ENCODE results near the gene PTX4. TPM values are rescaled to one million over a fixed set of nuclear protein-coding genes. Genes with fewer than 3 reads are reported as not detected.

PTX4 gene
- polyA plus RNA-seq, 3 donors = 0.19 TPM; not detected in 2

DNA sequence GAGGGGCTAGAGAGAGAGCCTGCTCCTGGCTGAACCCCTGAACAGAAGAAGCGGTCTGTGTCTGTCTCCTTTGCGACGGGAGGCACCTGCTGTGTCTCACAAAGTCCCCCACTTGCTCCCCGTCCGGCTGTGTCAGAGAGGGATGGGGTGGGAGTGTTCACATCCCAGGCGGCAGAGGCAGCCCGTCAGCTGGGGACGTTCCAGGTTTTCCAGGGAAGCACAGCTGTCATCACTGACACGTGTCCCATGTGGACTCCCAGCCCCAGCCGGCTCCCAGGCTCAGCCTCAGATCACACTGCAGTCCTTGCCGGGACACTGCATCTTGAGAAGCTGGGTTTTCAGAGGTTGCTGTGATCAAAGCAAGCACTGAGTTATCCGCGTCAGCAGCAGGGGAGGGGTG is 6.0 kb upstream of the PTX4 start:
- H3K4me2 ChIP-seq (replicated peaks; ENCODE audit: extremely low read depth, low read length, poor library complexity, severe bottlenecking) = no peak overlapping the region
- Mint-ChIP-seq H3K4me3 (peak overlapping the region in 1 of 2 donors; percentile 39), H3K27me3 (ENCODE audit: low read depth in 3 of 3) (peaks cover 0 to 2% (median 0%) of the 10 kb centered on the region in 3 donors), H3K4me1 (peaks cover 19% of the 10 kb centered on the region), H3K36me3 (peaks cover 22 to 50% of the 10 kb centered on the region in 2 donors), H3K9me3 (peaks cover 0 to 2% (median 0%) of the 10 kb centered on the region in 7 donors), H3K27ac (peak overlapping the region in 1 of 7 donors; percentile 61)
- no peaks in the 10 kb centered on the region for H3K9me3 ChIP-seq (replicated peaks in 1 of 2; ENCODE audit: control insufficient read depth in 1 of 2, insufficient read depth in 1 of 2, low read length in 2 of 2)
- no peak overlapping the region for H3K27ac ChIP-seq (ENCODE audit: low read depth in 1 of 2, low read length in 2 of 2)
- peak overlapping the region; percentile 86 for H3K9ac ChIP-seq (ENCODE audit: insufficient read depth, low read length, poor library complexity, severe bottlenecking)
- intact Hi-C loops (cut with micrococcal nuclease) = loop anchor here in 1 of 2 donors (5.0 kb wide), 1 partner anchor 72 kb away; the partner anchor contains the start of gene UQCC4
- peaks cover 22 to 27% of the 10 kb centered on the region in 2 donors for H3K4me1 ChIP-seq (ENCODE audit: control insufficient read depth in 1 of 2, insufficient read depth in 2 of 2, low read length in 2 of 2)
- TF ChIP-seq, protein P1, sequence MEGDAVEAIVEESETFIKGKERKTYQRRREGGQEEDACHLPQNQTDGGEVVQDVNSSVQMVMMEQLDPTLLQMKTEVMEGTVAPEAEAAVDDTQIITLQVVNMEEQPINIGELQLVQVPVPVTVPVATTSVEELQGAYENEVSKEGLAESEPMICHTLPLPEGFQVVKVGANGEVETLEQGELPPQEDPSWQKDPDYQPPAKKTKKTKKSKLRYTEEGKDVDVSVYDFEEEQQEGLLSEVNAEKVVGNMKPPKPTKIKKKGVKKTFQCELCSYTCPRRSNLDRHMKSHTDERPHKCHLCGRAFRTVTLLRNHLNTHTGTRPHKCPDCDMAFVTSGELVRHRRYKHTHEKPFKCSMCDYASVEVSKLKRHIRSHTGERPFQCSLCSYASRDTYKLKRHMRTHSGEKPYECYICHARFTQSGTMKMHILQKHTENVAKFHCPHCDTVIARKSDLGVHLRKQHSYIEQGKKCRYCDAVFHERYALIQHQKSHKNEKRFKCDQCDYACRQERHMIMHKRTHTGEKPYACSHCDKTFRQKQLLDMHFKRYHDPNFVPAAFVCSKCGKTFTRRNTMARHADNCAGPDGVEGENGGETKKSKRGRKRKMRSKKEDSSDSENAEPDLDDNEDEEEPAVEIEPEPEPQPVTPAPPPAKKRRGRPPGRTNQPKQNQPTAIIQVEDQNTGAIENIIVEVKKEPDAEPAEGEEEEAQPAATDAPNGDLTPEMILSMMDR (IDR thresholded peaks at IDR 0.05) = no peak
- 91% methylated on average over 9 of the region's 13 CpGs for WGBS (ENCODE audit: insufficient coverage)
- no peak overlapping the region for H2AFZ ChIP-seq (ENCODE audit: insufficient read depth, low read depth, low read length, poor library complexity, severe bottlenecking)
- peaks cover 46 to 52% of the 10 kb centered on the region in 2 donors for H3K36me3 ChIP-seq (replicated peaks in 1 of 2; ENCODE audit: control insufficient read depth in 1 of 2, insufficient read depth in 2 of 2, low read length in 2 of 2)
- H3K79me2 ChIP-seq (ENCODE audit: insufficient read depth, low read length) = peaks cover 20% of the 10 kb centered on the region
- DNase-seq = no peak
- H4K20me1 ChIP-seq (ENCODE audit: insufficient read depth, low read length) = no peaks in the 10 kb centered on the region
- no peaks in the 10 kb centered on the region for H3K27me3 ChIP-seq (ENCODE audit: control insufficient read depth in 2 of 2, insufficient read depth in 2 of 2, low read length in 2 of 2)
- H3K4me3 ChIP-seq (replicated peaks in 1 of 3; ENCODE audit: low read depth in 2 of 3, low read length in 3 of 3) = peak overlapping the region in 1 of 3 experiments; percentile 90

DNA sequence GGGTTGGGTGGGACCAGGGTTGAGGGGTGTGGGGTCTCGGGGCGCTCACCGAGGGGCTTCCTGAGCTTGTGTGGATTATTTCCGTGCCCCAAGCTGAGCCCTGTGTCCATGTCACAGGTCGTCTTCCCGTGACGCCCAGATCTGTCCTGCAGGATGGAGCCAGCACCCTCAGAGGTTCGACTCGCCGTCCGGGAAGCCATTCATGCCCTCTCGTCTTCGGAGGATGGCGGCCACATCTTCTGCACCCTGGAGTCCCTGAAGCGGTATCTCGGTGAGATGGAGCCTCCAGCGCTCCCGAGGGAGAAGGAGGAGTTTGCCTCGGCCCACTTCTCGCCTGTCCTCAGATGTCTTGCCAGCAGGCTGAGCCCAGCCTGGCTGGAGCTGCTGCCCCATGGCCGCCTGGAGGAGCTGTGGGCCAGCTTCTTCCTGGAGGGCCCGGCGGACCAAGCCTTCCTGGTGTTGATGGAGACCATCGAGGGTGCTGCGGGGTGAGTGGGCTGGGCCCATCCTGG is 5.4 kb upstream of the PTX4 start:
- H3K27me3 Mint-ChIP-seq (ENCODE audit: low read depth in 3 of 3) = peaks cover 0 to 2% (median 0%) of the 10 kb centered on the region in 3 donors
- Histone ChIP-seq H4K20me1 (ENCODE audit: insufficient read depth, low read length) (no peaks in the 10 kb centered on the region), H3K9me3 (replicated peaks in 1 of 2; ENCODE audit: control insufficient read depth in 1 of 2, insufficient read depth in 1 of 2, low read length in 2 of 2) (no peaks in the 10 kb centered on the region), H3K4me3 (replicated peaks in 1 of 3; ENCODE audit: low read depth in 2 of 3, low read length in 3 of 3) (peak overlapping the region; percentile 81 to 90 (median 87)), H2AFZ (ENCODE audit: insufficient read depth, low read depth, low read length, poor library complexity, severe bottlenecking) (peak overlapping the region; percentile 87), H3K4me2 (replicated peaks; ENCODE audit: extremely low read depth, low read length, poor library complexity, severe bottlenecking) (peak overlapping the region; percentile 92), H3K4me1 (ENCODE audit: control insufficient read depth in 1 of 2, insufficient read depth in 2 of 2, low read length in 2 of 2) (peaks cover 22 to 27% of the 10 kb centered on the region in 2 donors), H3K79me2 (ENCODE audit: insufficient read depth, low read length) (peaks cover 20% of the 10 kb centered on the region), H3K27me3 (ENCODE audit: control insufficient read depth in 2 of 2, insufficient read depth in 2 of 2, low read length in 2 of 2) (no peaks in the 10 kb centered on the region), H3K27ac (ENCODE audit: low read depth in 1 of 2, low read length in 2 of 2) (peak overlapping the region in 1 of 2 donors; percentile 96), H3K36me3 (replicated peaks in 1 of 2; ENCODE audit: control insufficient read depth in 1 of 2, insufficient read depth in 2 of 2, low read length in 2 of 2) (peaks cover 42 to 47% of the 10 kb centered on the region in 2 donors), H3K9ac (ENCODE audit: insufficient read depth, low read length, poor library complexity, severe bottlenecking) (peak overlapping the region; percentile 86)
- H3K4me3 Mint-ChIP-seq = peak overlapping the region; percentile 92
- H3K9me3 Mint-ChIP-seq = peaks cover 0 to 2% (median 0%) of the 10 kb centered on the region in 7 donors
- H3K4me1 Mint-ChIP-seq = peaks cover 19% of the 10 kb centered on the region
- TF ChIP-seq, protein P1 (IDR thresholded peaks at IDR 0.05) = no peak
- intact Hi-C loops (cut with micrococcal nuclease) = loop anchor here in 1 of 2 donors (5.0 kb wide), 1 partner anchor 72 kb away; the partner anchor contains the start of gene UQCC4
- no peak for DNase-seq
- H3K27ac Mint-ChIP-seq = peak overlapping the region in 4 of 7 donors; percentile 46 to 97 (median 66)
- 68% methylated on average over 25 of the region's 25 CpGs for WGBS (ENCODE audit: insufficient coverage)
- H3K36me3 Mint-ChIP-seq = peaks cover 21 to 45% of the 10 kb centered on the region in 2 donors

Data from CD14-positive monocyte (primary cell).